Fibroblast of lung (primary cell): ENCODE measurements around the gene GRIN1.

Source experiments
- CTCF ChIP-seq, 2 donors: IDR thresholded peaks in 1 of 2; conservative IDR thresholded peaks in 1 of 2; 1 replicate in 1 of 2; 2 replicates in 1 of 2; pipeline ENCODE4 v1.5.1; 2011 to 2012; ENCODE audit warnings: low read length in 2 of 2, control low read depth in 1 of 2, inconsistent platforms in 1 of 2, low read depth in 1 of 2, mild to moderate bottlenecking in 1 of 2
- EZH2 ChIP-seq: IDR thresholded peaks from 2 replicates; pipeline ENCODE4 v1.5.1; 2012; ENCODE audit warnings: low read length, control low read depth, mild to moderate bottlenecking; ENCODE audit errors: missing control alignments

- no peak for TF ChIP-seq CTCF (conservative IDR thresholded peaks at IDR 0.05 in 1 of 2, IDR thresholded peaks at IDR 0.05 in 1 of 2; ENCODE audit: low read depth in 1 of 2, low read length in 2 of 2)
- no peak for TF ChIP-seq EZH2
These were observed 31.7 kb downstream of the GRIN1 start for GRCh38 chr9:137170486-137171148.
